Articular chondrocyte of knee joint (primary cell): ENCODE results near the gene PRKCSH. TPM values are rescaled to one million over a fixed set of nuclear protein-coding genes. Genes with fewer than 3 reads are reported as not detected.

Experiments used
- small RNA-seq: library from RNA; depleted of rRNA; stranded (forward); fragments of <200 nt; gene quantifications from one replicate; pipeline ENCODE3, GENCODE V24; 2012
- total RNA-seq: library from RNA; depleted of rRNA; stranded (reverse); fragments of >200 nt; gene quantifications from 2 replicates; pipeline ENCODE4 v1.2.3, GENCODE V29; 2012

PRKCSH gene
- total RNA-seq: 114 and 135 TPM in 2 replicates

GRCh38 chr19:11435057-11435832 lies at the start of gene PRKCSH, which contains the start of gene ODAD3:
PRKCSH (plus strand) TSS chr19:11435635; CDS start chr19:11436118, 483 bp downstream.
ODAD3 (minus strand) TSS chr19:11435121; CDS start chr19:11435016, 105 bp downstream.

GRCh38 chr19:11418549-11419506 lies 16.6 kb upstream of the PRKCSH start, which contains the start of gene RGL3:
RGL3 (minus strand) TSS chr19:11419314; CDS start chr19:11419278, 36 bp downstream.

GRCh38 chr19:11480715-11481533 lies 45.5 kb downstream of the PRKCSH start, which contains the start of gene ELAVL3:
ELAVL3 (minus strand) TSS chr19:11481046; CDS start chr19:11480608, 438 bp downstream.

Small RNA genes within 50 kb of the gene (small RNA-seq; reads per million reads assigned to genes)
- not detected for gene MIR7974
- gene RF00019: not detected

Other genes with a start within 250 kb of the PRKCSH start
- 262 TPM in 2 replicates for gene KANK2, start 238.1 kb upstream of the PRKCSH start, total RNA-seq
- not detected in 2 replicates for gene ANGPTL8, start 196.0 kb upstream of the PRKCSH start, total RNA-seq
- 11.0 and 13.1 TPM in 2 replicates for gene DOCK6, start 173.1 kb upstream of the PRKCSH start, total RNA-seq
- gene TSPAN16, start 139.5 kb upstream of the PRKCSH start, total RNA-seq: not detected in 2 replicates
- 11.4 and 12.9 TPM in 2 replicates for gene RAB3D, start 96.0 kb upstream of the PRKCSH start, total RNA-seq
- 76.3 and 80.2 TPM in 2 replicates for gene TMEM205, start 89.4 kb upstream of the PRKCSH start, total RNA-seq
- 9.9 and 13.8 TPM in 2 replicates for gene CCDC159, start 89.1 kb upstream of the PRKCSH start, total RNA-seq
- gene PLPPR2, start 80.2 kb upstream of the PRKCSH start, total RNA-seq: 12.0 and 14.0 TPM in 2 replicates
- gene SWSAP1, start 61.0 kb upstream of the PRKCSH start, total RNA-seq: 0.43 and 0.91 TPM in 2 replicates
- 2.0 and 3.0 TPM in 2 replicates for gene EPOR, start 51.3 kb upstream of the PRKCSH start, total RNA-seq
- gene RGL3, start 16.3 kb upstream of the PRKCSH start, total RNA-seq: 4.3 and 6.5 TPM in 2 replicates
- 0.26 and 0.32 TPM in 2 replicates for gene ODAD3, start 514 bp upstream of the PRKCSH start, total RNA-seq
- not detected in 2 replicates for gene ELAVL3, start 45.4 kb downstream of the PRKCSH start, total RNA-seq
- gene ZNF653, start 70.2 kb downstream of the PRKCSH start, total RNA-seq: 3.1 and 3.6 TPM in 2 replicates
- gene ECSIT, start 93.5 kb downstream of the PRKCSH start, total RNA-seq: 15.0 and 21.0 TPM in 2 replicates
- gene CNN1, start 103.2 kb downstream of the PRKCSH start, total RNA-seq: 1.0 and 1.1 TPM in 2 replicates
- 30.4 and 30.7 TPM in 2 replicates for gene ELOF1, start 123.6 kb downstream of the PRKCSH start, total RNA-seq
- 0.39 and 0.54 TPM in 2 replicates for gene ACP5, start 142.0 kb downstream of the PRKCSH start, total RNA-seq
- gene ZNF627, start 161.8 kb downstream of the PRKCSH start, total RNA-seq: 15.0 and 21.1 TPM in 2 replicates